ENCODE measurements around the gene IFI44. TPM values are rescaled to one million over a fixed set of nuclear protein-coding genes. Genes with fewer than 3 reads are reported as not detected.

IFI44 gene
- total and polyA plus RNA-seq, 10 of the 15 experiments (the other 5 are each of a cell fraction or from before 2014, with no cell fraction given) = 37.7 to 272 (median 90.9) TPM

DNA sequence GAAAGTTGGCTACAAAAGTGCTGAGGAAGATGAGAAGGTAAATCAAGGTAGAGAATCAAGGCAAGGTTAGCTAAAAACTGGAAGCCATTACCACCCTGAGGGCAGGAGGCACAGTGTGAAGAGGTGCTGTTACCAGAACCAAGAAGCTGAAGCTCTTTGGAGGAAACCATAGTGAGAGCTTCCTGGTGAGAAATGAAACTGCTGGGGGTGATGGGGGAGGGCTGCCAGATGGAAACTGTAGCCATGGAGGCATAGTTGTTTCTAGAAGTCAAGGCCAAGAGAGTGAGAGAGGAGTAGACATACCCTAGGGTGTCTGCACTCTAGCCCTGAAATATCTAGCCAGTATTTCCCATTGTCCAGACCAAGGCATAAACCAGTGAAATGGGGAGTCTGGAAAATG is 28.7 kb downstream of the IFI44 start:
- peak overlapping the region; percentile 48 for H2AFZ ChIP-seq (ENCODE audit: control insufficient read depth, low read depth, low read length)
- H4K20me1 ChIP-seq (ENCODE audit: control insufficient read depth, insufficient read depth) = no peaks in the 10 kb centered on the region
- POLR2A ChIA-PET = interaction anchor here (1.6 kb wide), 1 partner anchor 36 kb away, joined by 5 read pairs; no protein-coding TSS in a partner anchor
- BruUV-seq (replicated peaks) = no TSS peak
- DNase-seq (ENCODE audit: low read depth, low spot score) (no peak), ATAC-seq (peak; percentile 81), FAIRE-seq (peak; percentile 81)
- peaks cover 11% of the 10 kb centered on the region for H3K4me1 ChIP-seq (ENCODE audit: control insufficient read depth, insufficient read depth, low read length)
- no peaks in the 10 kb centered on the region for H3K27me3 ChIP-seq (replicated peaks in 1 of 2; ENCODE audit: control insufficient read depth in 2 of 2, insufficient read depth in 2 of 2, low read length in 1 of 2)
- no peaks in the 10 kb centered on the region; the same call in 2 of the 3 replicates for H3K9me3 ChIP-seq (replicated peaks; ENCODE audit: control insufficient read depth, insufficient read depth, low read length)
- RAD21 ChIA-PET (ENCODE audit: unreplicated experiment) = interaction anchor here (0.7 to 2.1 kb wide), 6 partner anchors 14 to 547 kb away, joined by 3 to 17 read pairs (median 3); no protein-coding TSS in a partner anchor
- CTCF ChIA-PET = interaction anchor here (0.7 to 3.6 kb wide), 16 partner anchors 9 to 543 kb away, joined by 3 to 39 read pairs (median 4); partner anchors contain the start of gene IFI44L
- TF ChIP-seq BCL11A (IDR thresholded peaks at IDR 0.05; ENCODE audit: low read depth, low read length) = no peak
- TF ChIP-seq ZNF622 (IDR thresholded peaks at IDR 0.05) = no peak
- TF ChIP-seq TAF1 (IDR thresholded peaks at IDR 0.05; ENCODE audit: borderline replicate concordance, low read depth, low read length) = peak; percentile 81; the same call in 1 of the 2 replicates
- no peak for TF ChIP-seq ZBTB11 (CRISPR knock-in tag; IDR thresholded peaks at IDR 0.05)
- TF ChIP-seq ZSCAN29 (IDR thresholded peaks at IDR 0.05) = no peak
- 0 out of 2 replicates have a peak, but pooled peaks have one; percentile 15 for TF ChIP-seq IKZF1 (conservative IDR thresholded peaks at IDR 0.05)
- peak; percentile 71; the same call in 1 of the 2 replicates for TF ChIP-seq YY1 (IDR thresholded peaks at IDR 0.05; ENCODE audit: low read depth, low read length)
- TF ChIP-seq ETV6 (conservative IDR thresholded peaks at IDR 0.05 in 1 of 2, IDR thresholded peaks at IDR 0.05 in 1 of 2; ENCODE audit: borderline replicate concordance in 1 of 2, low read depth in 1 of 2) = peak in 1 of 2 experiments; percentile 69; a peak in 1 of 4 replicates
- no peak for TF ChIP-seq NR2C1 (IDR thresholded peaks at IDR 0.05)
- TF ChIP-seq, protein P1, sequence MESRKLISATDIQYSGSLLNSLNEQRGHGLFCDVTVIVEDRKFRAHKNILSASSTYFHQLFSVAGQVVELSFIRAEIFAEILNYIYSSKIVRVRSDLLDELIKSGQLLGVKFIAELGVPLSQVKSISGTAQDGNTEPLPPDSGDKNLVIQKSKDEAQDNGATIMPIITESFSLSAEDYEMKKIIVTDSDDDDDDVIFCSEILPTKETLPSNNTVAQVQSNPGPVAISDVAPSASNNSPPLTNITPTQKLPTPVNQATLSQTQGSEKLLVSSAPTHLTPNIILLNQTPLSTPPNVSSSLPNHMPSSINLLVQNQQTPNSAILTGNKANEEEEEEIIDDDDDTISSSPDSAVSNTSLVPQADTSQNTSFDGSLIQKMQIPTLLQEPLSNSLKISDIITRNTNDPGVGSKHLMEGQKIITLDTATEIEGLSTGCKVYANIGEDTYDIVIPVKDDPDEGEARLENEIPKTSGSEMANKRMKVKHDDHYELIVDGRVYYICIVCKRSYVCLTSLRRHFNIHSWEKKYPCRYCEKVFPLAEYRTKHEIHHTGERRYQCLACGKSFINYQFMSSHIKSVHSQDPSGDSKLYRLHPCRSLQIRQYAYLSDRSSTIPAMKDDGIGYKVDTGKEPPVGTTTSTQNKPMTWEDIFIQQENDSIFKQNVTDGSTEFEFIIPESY (IDR thresholded peaks at IDR 0.05) = no peak
- TF ChIP-seq RUNX3 (IDR thresholded peaks at IDR 0.05; ENCODE audit: low read length) = no peak
- no peak for TF ChIP-seq KDM1A (IDR thresholded peaks at IDR 0.05; ENCODE audit: borderline replicate concordance)
- 0 out of 2 replicates have a peak, but pooled peaks have one; percentile 30 for TF ChIP-seq IRF4 (IDR thresholded peaks at IDR 0.05; ENCODE audit: low read depth, low read length)
- peak in 1 of 2 experiments; percentile 36; a peak in 1 of 4 replicates for TF ChIP-seq IKZF2 (IDR thresholded peaks at IDR 0.05)
- TF ChIP-seq BACH1 (IDR thresholded peaks at IDR 0.05; ENCODE audit: borderline replicate concordance) = no peak
- TF ChIP-seq NFIC (IDR thresholded peaks at IDR 0.05; ENCODE audit: low read depth, low read length) = peak; percentile 19; the same call in 1 of the 2 replicates
- TF ChIP-seq HDAC2 (IDR thresholded peaks at IDR 0.05) = no peak
- intact Hi-C loops (cut with micrococcal nuclease; ENCODE audit: unreplicated experiment) (loop anchor here (5.0 to 10.0 kb wide), 2 partner anchors 354 to 546 kb away; no protein-coding TSS in a partner anchor), in situ Hi-C loops (cut with MboI) (no loop called here)
- H3K27ac ChIP-seq (ENCODE audit: control insufficient read depth, insufficient read depth) = peak overlapping the region; percentile 29
- H3K9ac ChIP-seq (ENCODE audit: control insufficient read depth, insufficient read depth, low read length) = no peak overlapping the region; the same call in 1 of the 2 replicates
- SMC1A ChIA-PET (ENCODE audit: uncharacterized antibody, unreplicated experiment) = interaction anchor here (0.9 to 3.3 kb wide), 8 partner anchors 13 to 547 kb away, joined by 3 to 25 read pairs (median 5); partner anchors contain the start of gene IFI44L
- no peaks in the 10 kb centered on the region for H3K36me3 ChIP-seq (ENCODE audit: control insufficient read depth in 2 of 2, insufficient read depth in 2 of 2, low read length in 1 of 2)
- peak overlapping the region; percentile 43 for H3K4me2 ChIP-seq (ENCODE audit: control insufficient read depth, insufficient read depth)
- no peaks in the 10 kb centered on the region for H3K79me2 ChIP-seq (ENCODE audit: control insufficient read depth, insufficient read depth, low read length)
- H3K4me3 ChIP-seq = no peak overlapping the region
